GM21786 (cell line): ENCODE measurements around the gene GTF2A1L.
A peak's percentile ranks its signal among the peaks of the same experiment; 100 is the strongest.
"Not testable (repeated sequence)": the region's sequence is repeated elsewhere in the genome, so short reads cannot be mapped to it uniquely, and the experiment has no call there.

Experiments used
- ATAC-seq: cut with Tn5 transposase; IDR thresholded peaks from one replicate; pipeline ENCODE4 v1.9.1; 2021; ENCODE audit not compliant: unreplicated experiment

Gene GTF2A1L

GRCh38 chr2:48617618-48618017, at the start of gene GTF2A1L:
GTF2A1L (plus strand) TSS chr2:48617856; CDS start chr2:48617875, 19 bp downstream.
- no peak for ATAC-seq

GRCh38 chr2:48568547-48568946, 49.1 kb upstream of the GTF2A1L start:
- ATAC-seq, result no peak

- ATAC-seq, result no peak
Observed at GRCh38 chr2:48569433-48569832, 48.2 kb upstream of the GTF2A1L start.

- ATAC-seq, result no peak
Observed at GRCh38 chr2:48572816-48573215, 44.8 kb upstream of the GTF2A1L start.

- no peak for ATAC-seq
Observed at GRCh38 chr2:48574353-48575287, 43.0 kb upstream of the GTF2A1L start.

GRCh38 chr2:48578313-48578712, 39.3 kb upstream of the GTF2A1L start:
- no peak for ATAC-seq

GRCh38 chr2:48583961-48584360, 33.7 kb upstream of the GTF2A1L start:
- ATAC-seq, result no peak

- ATAC-seq, result no peak
Observed at GRCh38 chr2:48584551-48584950, 33.1 kb upstream of the GTF2A1L start.

- ATAC-seq, result no peak
Observed at GRCh38 chr2:48586433-48586832, 31.2 kb upstream of the GTF2A1L start.

- no peak for ATAC-seq
Observed at GRCh38 chr2:48587560-48587959, 30.1 kb upstream of the GTF2A1L start.

- no peak for ATAC-seq
Observed at GRCh38 chr2:48587961-48588360, 29.7 kb upstream of the GTF2A1L start.

GRCh38 chr2:48588745-48589144, 28.9 kb upstream of the GTF2A1L start:
- ATAC-seq, result no peak

- no peak for ATAC-seq
Observed at GRCh38 chr2:48589170-48589767, 28.4 kb upstream of the GTF2A1L start.

GRCh38 chr2:48590017-48590416, 27.6 kb upstream of the GTF2A1L start:
- no peak for ATAC-seq

GRCh38 chr2:48592067-48592466, 25.6 kb upstream of the GTF2A1L start:
- no peak for ATAC-seq

GRCh38 chr2:48596751-48597150, 20.9 kb upstream of the GTF2A1L start:
- ATAC-seq, result not testable (repeated sequence)

GRCh38 chr2:48597492-48597891, 20.2 kb upstream of the GTF2A1L start:
- no peak for ATAC-seq

GRCh38 chr2:48600204-48600813, 17.3 kb upstream of the GTF2A1L start:
- no peak for ATAC-seq

- ATAC-seq, result no peak
Observed at GRCh38 chr2:48600917-48601316, 16.7 kb upstream of the GTF2A1L start.

GRCh38 chr2:48601349-48601748, 16.3 kb upstream of the GTF2A1L start:
- ATAC-seq, result peak; percentile 57

- ATAC-seq, result no peak
Observed at GRCh38 chr2:48605482-48606175, 12.0 kb upstream of the GTF2A1L start.
